Sigmoid colon (tissue), 4 donors: ENCODE measurements around the gene VWA5A.

ENCODE experiments used
- EP300 ChIP-seq, 4 donors: sonication (generic); formaldehyde crosslinking; IDR thresholded peaks; one replicate each; pipeline ENCODE4 v1.6.1; 2017; ENCODE audit warnings: antibody characterized with exemption in 4 of 4
- POLR2A ChIP-seq, 2 donors: fragments of 450-650 bp; IDR thresholded peaks; one replicate each; pipeline ENCODE4 v1.6.1; 2016; ENCODE audit warnings: antibody characterized with exemption in 2 of 2, mild to moderate bottlenecking in 2 of 2, moderate library complexity in 2 of 2
- POLR2AphosphoS5 ChIP-seq, 4 donors: sonication (generic); formaldehyde crosslinking; IDR thresholded peaks; one replicate each; pipeline ENCODE4 v1.6.1; 2017; ENCODE audit warnings: antibody characterized with exemption in 4 of 4
- TF ChIP-seq, protein P1 (sequence below), 4 experiments: fragments of 450-650 bp in 3 of 4; fragments of 200-600 bp in 1 of 4; IDR thresholded peaks; one replicate each; pipeline ENCODE4 v1.5.1; 2016 to 2019; ENCODE audit warnings: antibody characterized with exemption in 4 of 4, mild to moderate bottlenecking in 3 of 4, moderate library complexity in 2 of 4

DNA sequence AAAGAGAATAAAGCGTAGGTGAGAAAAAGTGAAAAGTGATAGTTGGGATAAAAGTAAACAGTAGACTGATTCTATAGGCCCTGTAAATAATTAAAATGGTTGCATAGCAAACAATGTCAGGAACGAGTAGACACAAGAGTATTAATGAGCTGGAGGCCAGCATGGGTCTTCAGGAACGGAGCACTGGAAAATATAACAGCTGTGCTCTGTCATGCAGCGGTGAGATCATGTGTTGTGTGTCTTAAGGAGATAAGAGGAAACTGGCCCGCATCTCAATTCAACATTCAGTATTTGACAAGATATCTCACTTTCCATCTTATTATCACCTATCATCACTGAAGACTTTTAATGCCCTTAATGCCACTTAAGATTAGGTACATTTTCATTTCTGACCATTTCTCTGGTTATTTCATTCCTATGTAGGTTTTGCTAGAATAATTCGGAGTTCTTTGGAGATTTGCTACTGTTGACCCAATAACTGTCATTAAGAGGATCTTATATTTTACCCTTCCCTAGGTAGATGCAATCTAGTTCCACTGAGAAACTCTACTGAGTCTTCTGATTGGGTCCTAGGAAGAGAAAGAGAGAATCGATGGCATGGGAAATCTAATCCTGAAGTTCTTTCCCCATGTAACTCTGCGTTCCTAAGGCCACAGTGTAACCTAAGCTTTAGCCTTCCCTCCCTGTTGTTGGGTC is 35.5 kb upstream of the VWA5A start:
- TF ChIP-seq, protein P1, sequence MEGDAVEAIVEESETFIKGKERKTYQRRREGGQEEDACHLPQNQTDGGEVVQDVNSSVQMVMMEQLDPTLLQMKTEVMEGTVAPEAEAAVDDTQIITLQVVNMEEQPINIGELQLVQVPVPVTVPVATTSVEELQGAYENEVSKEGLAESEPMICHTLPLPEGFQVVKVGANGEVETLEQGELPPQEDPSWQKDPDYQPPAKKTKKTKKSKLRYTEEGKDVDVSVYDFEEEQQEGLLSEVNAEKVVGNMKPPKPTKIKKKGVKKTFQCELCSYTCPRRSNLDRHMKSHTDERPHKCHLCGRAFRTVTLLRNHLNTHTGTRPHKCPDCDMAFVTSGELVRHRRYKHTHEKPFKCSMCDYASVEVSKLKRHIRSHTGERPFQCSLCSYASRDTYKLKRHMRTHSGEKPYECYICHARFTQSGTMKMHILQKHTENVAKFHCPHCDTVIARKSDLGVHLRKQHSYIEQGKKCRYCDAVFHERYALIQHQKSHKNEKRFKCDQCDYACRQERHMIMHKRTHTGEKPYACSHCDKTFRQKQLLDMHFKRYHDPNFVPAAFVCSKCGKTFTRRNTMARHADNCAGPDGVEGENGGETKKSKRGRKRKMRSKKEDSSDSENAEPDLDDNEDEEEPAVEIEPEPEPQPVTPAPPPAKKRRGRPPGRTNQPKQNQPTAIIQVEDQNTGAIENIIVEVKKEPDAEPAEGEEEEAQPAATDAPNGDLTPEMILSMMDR (IDR thresholded peaks at IDR 0.05) = no peak
- TF ChIP-seq EP300 (IDR thresholded peaks at IDR 0.05) = no peak
- TF ChIP-seq POLR2A (IDR thresholded peaks at IDR 0.05) = no peak
- no peak for TF ChIP-seq POLR2AphosphoS5 (IDR thresholded peaks at IDR 0.05)
